K562 (cell line): ENCODE results near the gene SLC7A6. TPM values are rescaled to one million over a fixed set of nuclear protein-coding genes. Genes with fewer than 3 reads are reported as not detected.
A peak's percentile ranks its signal among the peaks of the same experiment; 100 is the strongest.

Source experiments
- ATAC-seq: fragments of 200-7000 bp; cut with Tn5 transposase; 3 replicates; pipeline ENCODE4 v1.9.1; 2020; ENCODE audit warnings: moderate library complexity
- BruUV-seq: library from RNA; stranded (reverse); fragments of 400-500 nt; replicated peaks from 2 replicates; lab custom pipeline; 2021; lab: Mats Ljungman, UMichigan
- CTCF ChIA-PET: fragments of 300-600 bp; formaldehyde crosslinking; extraction: SDS; loops from one replicate; lab custom pipeline; 2021; ENCODE audit warnings: low intra/inter-chr PET ratio; lab: Yijun Ruan, JAX
- POLR2A ChIA-PET: fragments of 300-600, 350-650 bp; sonication (Branson Sonifier 250); formaldehyde crosslinking; extraction: SDS; loops from one replicate; lab custom pipeline; 2021; ENCODE audit warnings: antibody characterized with exemption, inconsistent platforms; lab: Yijun Ruan, JAX
- DNase-seq, 4 experiments: peaks; one replicate each; pipeline versions ENCODE4 v3.0.0 to v3.0.0-alpha.2; 2011 to 2018; ENCODE audit warnings: low spot score in 3 of 4, mixed read lengths in 3 of 4; ENCODE audit errors: extremely low read depth in 1 of 4
- FAIRE-seq: peaks from 2 replicates; lab custom pipeline; 2011; peaks lifted over from hg19 to GRCh38; lab: Jason Lieb, UNC
- H2AFZ ChIP-seq: 2 replicates; pipeline ENCODE4 v1.6.0; 2011; ENCODE audit warnings: low read depth, low read length, control low read depth, inconsistent platforms
- H3K27ac ChIP-seq: fragments of 200-600 bp; 3 replicates; pipeline ENCODE4 v1.8.0; 2011; ENCODE audit warnings: low read depth, mild to moderate bottlenecking, control low read depth, inconsistent platforms, low read length, moderate library complexity, mixed read lengths; ENCODE audit errors: extremely low read depth
- H3K27me3 ChIP-seq, 2 experiments: fragments of 300-600 bp in 1 of 2; 2 replicates in 1 of 2; 3 replicates in 1 of 2; pipeline versions ENCODE4 v1.6.0 to v1.8.0; 2011; ENCODE audit warnings: inconsistent platforms in 2 of 2, low read length in 2 of 2, mild to moderate bottlenecking in 1 of 2, mixed read lengths in 1 of 2, moderate library complexity in 1 of 2; ENCODE audit not compliant: control insufficient read depth in 2 of 2, insufficient read depth in 2 of 2
- H3K36me3 ChIP-seq: fragments of 300-600 bp; 3 replicates; pipeline ENCODE4 v1.8.0; 2011; ENCODE audit warnings: mild to moderate bottlenecking, low read length, inconsistent platforms; ENCODE audit not compliant: control insufficient read depth, insufficient read depth
- H3K4me1 ChIP-seq, 2 experiments: fragments of 200-600 bp in 1 of 2; replicated peaks in 1 of 2; 2 replicates in 1 of 2; 3 replicates in 1 of 2; pipeline versions ENCODE4 v1.5.1 to v1.8.0; 2011; ENCODE audit warnings: inconsistent platforms in 2 of 2, low read length in 2 of 2, mild to moderate bottlenecking in 1 of 2, mixed read lengths in 1 of 2, moderate library complexity in 1 of 2; ENCODE audit not compliant: control insufficient read depth in 2 of 2, insufficient read depth in 2 of 2
- H3K4me2 ChIP-seq: 2 replicates; pipeline ENCODE4 v1.6.1; 2011; ENCODE audit warnings: low read length, control low read depth, inconsistent platforms, mixed read lengths; ENCODE audit not compliant: insufficient read depth
- H3K4me3 ChIP-seq: fragments of 200-600 bp; sonication (generic), shearing (Covaris generic); 2 replicates; pipeline ENCODE4 v1.5.1; 2016; ENCODE audit warnings: control low read depth, inconsistent platforms
- H3K79me2 ChIP-seq: fragments of 200-600 bp; 3 replicates; pipeline ENCODE4 v1.8.0; 2011; ENCODE audit warnings: low read length, inconsistent platforms; ENCODE audit not compliant: control insufficient read depth, insufficient read depth
- H3K9ac ChIP-seq, 2 experiments: 2 replicates each; pipeline versions ENCODE4 v1.6.0 to v1.6.1; 2011; ENCODE audit warnings: low read depth in 2 of 2, low read length in 2 of 2, control low read depth in 1 of 2, inconsistent platforms in 1 of 2, mild to moderate bottlenecking in 1 of 2, mixed read lengths in 1 of 2; ENCODE audit not compliant: insufficient read depth in 1 of 2
- H3K9me1 ChIP-seq: one replicate; pipeline ENCODE4 v1.6.0; 2011; ENCODE audit warnings: inconsistent platforms, mild to moderate bottlenecking, low read length, moderate library complexity; ENCODE audit not compliant: control insufficient read depth, insufficient read depth
- H3K9me3 ChIP-seq: replicated peaks from 2 replicates; pipeline ENCODE4 v1.5.1; 2011; ENCODE audit warnings: low read depth, low read length, inconsistent platforms; ENCODE audit not compliant: control insufficient read depth, insufficient read depth
- H4K20me1 ChIP-seq: replicated peaks from 2 replicates; pipeline ENCODE4 v1.6.1; 2011; ENCODE audit warnings: low read length, inconsistent platforms, mixed read lengths; ENCODE audit not compliant: control insufficient read depth, insufficient read depth
- CC2D1A ChIP-seq: fragments of 450-650 bp; IDR thresholded peaks from 2 replicates; pipeline ENCODE4 v1.6.1; 2017; ENCODE audit warnings: mild to moderate bottlenecking
- ESRRA ChIP-seq: fragments of 450-650 bp; IDR thresholded peaks from 2 replicates; pipeline ENCODE4 v1.6.1; 2014; ENCODE audit warnings: low read depth, mild to moderate bottlenecking, moderate library complexity, borderline replicate concordance
- HDGF ChIP-seq: fragments of 450-650 bp; IDR thresholded peaks from 2 replicates; pipeline ENCODE4 v1.6.1; 2016
- POLR2G ChIP-seq: fragments of 200-400 bp; formaldehyde crosslinking; IDR thresholded peaks from 2 replicates; pipeline ENCODE4 v1.6.1; 2017; ENCODE audit warnings: low read depth, mild to moderate bottlenecking, antibody characterized with exemption, low read length, moderate library complexity
- SETDB1 ChIP-seq: IDR thresholded peaks from one replicate; pipeline ENCODE4 v1.6.1; 2012; ENCODE audit warnings: low read length, control low read depth, inconsistent platforms
- TAL1 ChIP-seq: fragments of 450-650 bp; IDR thresholded peaks from 2 replicates; pipeline ENCODE4 v1.6.1; 2016; ENCODE audit warnings: mild to moderate bottlenecking
- WGBS: fragments of 100-300 bp; shearing (Covaris generic); methylation state at CpG from one replicate; pipeline ENCODE4 v1.1.6; 2016; ENCODE audit warnings: low coverage, mixed read lengths; ENCODE audit not compliant: insufficient coverage; ENCODE audit errors: missing lambda C conversion rate; 5-methylcytosine and 5-hydroxymethylcytosine counted together
- in situ Hi-C: fragments of 300-500 bp; cut with MboI; formaldehyde crosslinking; loops from 4 replicates; pipeline ENCODE4 v1.15.0; 2018; ENCODE audit warnings: inconsistent platforms, mixed read lengths
- intact Hi-C: fragments of 100-400 bp; cut with micrococcal nuclease; formaldehyde crosslinking; loops from 2 replicates; pipeline ENCODE4 v1.14.2; 2022
- polyA plus RNA-seq, 8 experiments: library from polyadenylated mRNA; depleted of rRNA in 4 of 8; stranded (reverse) in 5 of 8; unstranded in 3 of 8; fragments of >200 nt; fragmentation: Nextera tagmentation in 2 of 8; fragmentation: Illumina TruSeq in 1 of 8; extraction: Ambion mirVana in 2 of 8; extraction: Trizol in 1 of 8; gene quantifications; 2 replicates each; pipeline versions ENCODE4 v1.2.1 to v1.2.3, GENCODE V29; 2011 to 2014; ENCODE audit warnings: inconsistent platforms in 1 of 8, missing spikeins in 1 of 8
- total RNA-seq, 7 experiments: library from RNA; depleted of rRNA in 6 of 7; stranded (reverse); fragments of >200 nt in 6 of 7; fragmentation: Illumina TruSeq in 2 of 7; extraction: Trizol in 2 of 7; gene quantifications; 2 replicates each; pipeline versions ENCODE4 v1.2.1 to v1.2.3, GENCODE V29; 2011 to 2021; ENCODE audit warnings: low replicate concordance in 1 of 7
- TF ChIP-seq, protein P1 (sequence below): fragments of 200-400 bp; formaldehyde crosslinking; IDR thresholded peaks from 2 replicates; pipeline ENCODE4 v1.6.1; 2017; ENCODE audit warnings: mild to moderate bottlenecking, low read depth, low read length, moderate library complexity

The SLC7A6 gene
- total and polyA plus RNA-seq, 9 of the 15 experiments (the other 6 are each of a cell fraction or from before 2014, with no cell fraction given), result 12.6 to 60.1 (median 29.8) TPM

DNA sequence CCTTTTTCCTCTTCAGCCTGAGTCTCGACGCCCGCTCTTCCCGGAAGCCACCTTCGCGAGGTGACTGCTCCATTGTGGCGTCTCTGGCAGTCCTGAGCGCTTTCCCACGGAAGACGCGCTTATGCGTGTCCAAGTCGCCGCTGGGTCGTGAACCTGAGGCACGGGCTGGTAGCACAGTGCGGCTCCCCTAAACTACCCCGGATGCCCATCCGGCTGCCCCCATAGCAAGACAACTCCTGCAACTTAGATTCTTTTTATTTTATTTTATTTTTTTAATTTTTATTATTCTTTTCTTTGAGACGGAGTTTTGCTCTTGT, 26.3 kb upstream of the SLC7A6 start:
- no peaks in the 10 kb centered on the region for H3K27me3 ChIP-seq
- no peak overlapping the region for H3K9ac ChIP-seq
- FAIRE-seq (no peak), DNase-seq (no peak), ATAC-seq (no peak)
- POLR2A ChIA-PET, result no interaction called here
- no peak overlapping the region for H3K4me2 ChIP-seq
- H3K79me2 ChIP-seq, result no peaks in the 10 kb centered on the region
- 96% methylated on average over 14 of the region's 20 CpGs for WGBS
- no peaks in the 10 kb centered on the region for H4K20me1 ChIP-seq
- H2AFZ ChIP-seq, result no peak overlapping the region
- TF ChIP-seq CC2D1A (no peak), ESRRA (no peak), HDGF (no peak), POLR2G (0 out of 2 replicates have a peak, but pooled peaks have one; percentile 11), TAL1 (no peak), SETDB1 (no peak)
- TF ChIP-seq, protein P1, sequence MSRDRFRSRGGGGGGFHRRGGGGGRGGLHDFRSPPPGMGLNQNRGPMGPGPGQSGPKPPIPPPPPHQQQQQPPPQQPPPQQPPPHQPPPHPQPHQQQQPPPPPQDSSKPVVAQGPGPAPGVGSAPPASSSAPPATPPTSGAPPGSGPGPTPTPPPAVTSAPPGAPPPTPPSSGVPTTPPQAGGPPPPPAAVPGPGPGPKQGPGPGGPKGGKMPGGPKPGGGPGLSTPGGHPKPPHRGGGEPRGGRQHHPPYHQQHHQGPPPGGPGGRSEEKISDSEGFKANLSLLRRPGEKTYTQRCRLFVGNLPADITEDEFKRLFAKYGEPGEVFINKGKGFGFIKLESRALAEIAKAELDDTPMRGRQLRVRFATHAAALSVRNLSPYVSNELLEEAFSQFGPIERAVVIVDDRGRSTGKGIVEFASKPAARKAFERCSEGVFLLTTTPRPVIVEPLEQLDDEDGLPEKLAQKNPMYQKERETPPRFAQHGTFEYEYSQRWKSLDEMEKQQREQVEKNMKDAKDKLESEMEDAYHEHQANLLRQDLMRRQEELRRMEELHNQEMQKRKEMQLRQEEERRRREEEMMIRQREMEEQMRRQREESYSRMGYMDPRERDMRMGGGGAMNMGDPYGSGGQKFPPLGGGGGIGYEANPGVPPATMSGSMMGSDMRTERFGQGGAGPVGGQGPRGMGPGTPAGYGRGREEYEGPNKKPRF, result no peak
- no peaks in the 10 kb centered on the region for H3K9me1 ChIP-seq
- CTCF ChIA-PET, result no interaction called here
- H3K4me3 ChIP-seq, result no peak overlapping the region
- H3K27ac ChIP-seq, result no peak overlapping the region
- intact Hi-C loops (no loop called here), in situ Hi-C loops (no loop called here)
- peaks cover 0 to 7% of the 10 kb centered on the region in 2 experiments; a peak in 1 of 5 replicates for H3K4me1 ChIP-seq
- H3K9me3 ChIP-seq, result peaks cover 7% of the 10 kb centered on the region
- BruUV-seq, result no TSS peak
- H3K36me3 ChIP-seq, result no peaks in the 10 kb centered on the region
